Measurements from ENCODE around the gene SDK2.

DNA sequence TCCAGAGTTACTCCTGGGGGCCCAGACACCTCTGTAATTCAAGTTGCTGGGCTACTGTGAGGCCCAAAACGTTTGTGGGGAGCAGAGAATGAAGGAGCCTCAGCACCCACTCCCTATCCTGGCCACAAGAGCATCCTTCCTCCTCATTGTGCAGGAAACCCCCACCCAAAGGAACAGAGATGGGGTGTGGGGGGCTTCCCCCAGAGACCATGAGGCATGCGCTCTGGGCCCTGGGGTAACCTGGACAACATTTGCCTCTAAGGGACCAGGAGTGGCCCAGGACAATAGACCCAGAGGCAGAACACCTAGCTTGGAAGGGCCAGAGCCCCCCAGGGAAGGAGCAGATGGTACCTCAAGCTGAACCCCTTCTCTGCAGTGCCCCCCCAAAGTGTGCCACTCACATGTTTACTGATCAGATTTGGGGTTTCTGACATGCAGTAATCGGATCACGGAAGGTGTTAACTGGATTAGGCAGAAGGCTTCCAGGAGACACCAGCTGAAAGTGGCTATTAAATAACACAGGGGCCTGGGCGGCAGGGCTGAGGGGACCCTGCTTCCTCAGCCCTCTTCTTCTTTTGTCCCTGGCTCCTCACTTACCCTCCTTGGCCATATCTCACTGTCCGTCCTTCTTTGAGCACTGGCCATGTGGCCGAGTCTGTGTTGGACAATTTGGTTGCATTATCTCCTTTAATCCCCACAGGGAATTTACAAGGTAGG, 50.8 kb downstream of the SDK2 start:
- TF ChIP-seq CTCF (IDR thresholded peaks at IDR 0.05) (no peak), POLR2A (IDR thresholded peaks at IDR 0.05) (no peak)

All from ovary (tissue), 3 donors.